ENCODE data around the gene PSME1.

The PSME1 gene

GRCh38 chr14:24123424-24124417, 12.3 kb upstream of the PSME1 start:
- no CpG with 5 or more reads among the region's 9 CpGs for WGBS (ENCODE audit: extremely low coverage, insufficient coverage, insufficient read length)
- Histone ChIP-seq H2BK5ac (ENCODE audit: low read depth, low read length, poor library complexity) (no peak overlapping the region), H3K9ac (ENCODE audit: low read length) (no peak overlapping the region), H2BK120ac (ENCODE audit: insufficient read depth, low read length, poor library complexity) (no peak overlapping the region), H3K4ac (ENCODE audit: low read depth, low read length) (no peak overlapping the region), H3K9me3 (ENCODE audit: insufficient read depth, low read depth, low read length) (peaks cover 2% of the 10 kb centered on the region), H2BK12ac (ENCODE audit: low read length) (no peak overlapping the region), H3K4me1 (ENCODE audit: control insufficient read depth in 1 of 2, insufficient read depth in 2 of 2, low read length in 2 of 2) (no peaks in the 10 kb centered on the region), H3K27me3 (ENCODE audit: insufficient read depth, low read length) (no peaks in the 10 kb centered on the region), H3K79me1 (ENCODE audit: low read length) (no peaks in the 10 kb centered on the region), H3K18ac (ENCODE audit: low read length) (no peak overlapping the region), H3K14ac (ENCODE audit: low read length) (no peak overlapping the region), H2AK5ac (ENCODE audit: low read length) (no peak overlapping the region), H4K12ac (ENCODE audit: low read depth, low read length) (no peak overlapping the region), H3K79me2 (ENCODE audit: control insufficient read depth, insufficient read depth, low read length, poor library complexity) (no peaks in the 10 kb centered on the region), H4K91ac (ENCODE audit: low read depth, low read length) (no peak overlapping the region), H3K4me2 (ENCODE audit: low read length) (no peak overlapping the region), H3K4me3 (ENCODE audit: low read depth, low read length) (no peak overlapping the region), H3K36me3 (ENCODE audit: control insufficient read depth in 1 of 2, insufficient read depth in 2 of 2, low read length in 2 of 2) (peaks cover 29 to 43% of the 10 kb centered on the region in 2 experiments), H3K23ac (ENCODE audit: low read length) (no peak overlapping the region), H3K27ac (ENCODE audit: low read depth, low read length) (no peak overlapping the region), H4K8ac (ENCODE audit: low read depth, low read length) (no peak overlapping the region), H2AFZ (ENCODE audit: insufficient read depth, low read length, poor library complexity) (no peak overlapping the region)
- no peak for DNase-seq

- H3K79me1 ChIP-seq (ENCODE audit: low read length): no peaks in the 10 kb centered on the region
- no peaks in the 10 kb centered on the region for H3K4me1 ChIP-seq (ENCODE audit: control insufficient read depth in 1 of 2, insufficient read depth in 2 of 2, low read length in 2 of 2)
Observed at GRCh38 chr14:24126939-24127338, 9.1 kb upstream of the PSME1 start.

GRCh38 chr14:24127673-24128072, 8.3 kb upstream of the PSME1 start:
- no peak overlapping the region for H2AFZ ChIP-seq (ENCODE audit: insufficient read depth, low read length, poor library complexity)
- H3K4me1 ChIP-seq (ENCODE audit: control insufficient read depth in 1 of 2, insufficient read depth in 2 of 2, low read length in 2 of 2): no peaks in the 10 kb centered on the region
- H3K4me2 ChIP-seq (ENCODE audit: low read length): no peak overlapping the region
- H3K27ac ChIP-seq (ENCODE audit: low read depth, low read length): no peak overlapping the region
- H3K79me2 ChIP-seq (ENCODE audit: control insufficient read depth, insufficient read depth, low read length, poor library complexity): no peaks in the 10 kb centered on the region
- H2AK5ac ChIP-seq (ENCODE audit: low read length): no peak overlapping the region
- H4K8ac ChIP-seq (ENCODE audit: low read depth, low read length): no peak overlapping the region
- H4K12ac ChIP-seq (ENCODE audit: low read depth, low read length): no peak overlapping the region
- no peak overlapping the region for H3K4me3 ChIP-seq (ENCODE audit: low read depth, low read length)
- DNase-seq: no peak
- H4K91ac ChIP-seq (ENCODE audit: low read depth, low read length): no peak overlapping the region
- peaks cover 7 to 11% of the 10 kb centered on the region in 2 experiments for H3K36me3 ChIP-seq (ENCODE audit: control insufficient read depth in 1 of 2, insufficient read depth in 2 of 2, low read length in 2 of 2)
- H3K14ac ChIP-seq (ENCODE audit: low read length): no peak overlapping the region
- no peak overlapping the region for H2BK120ac ChIP-seq (ENCODE audit: insufficient read depth, low read length, poor library complexity)
- H2BK5ac ChIP-seq (ENCODE audit: low read depth, low read length, poor library complexity): no peak overlapping the region
- no peak overlapping the region for H3K23ac ChIP-seq (ENCODE audit: low read length)
- no CpG with 5 or more reads among the region's 2 CpGs for WGBS (ENCODE audit: extremely low coverage, insufficient coverage, insufficient read length)
- H3K4ac ChIP-seq (ENCODE audit: low read depth, low read length): no peak overlapping the region
- H3K9ac ChIP-seq (ENCODE audit: low read length): no peak overlapping the region
- H2BK12ac ChIP-seq (ENCODE audit: low read length): no peak overlapping the region
- no peaks in the 10 kb centered on the region for H3K79me1 ChIP-seq (ENCODE audit: low read length)
- no peaks in the 10 kb centered on the region for H3K27me3 ChIP-seq (ENCODE audit: insufficient read depth, low read length)
- H3K18ac ChIP-seq (ENCODE audit: low read length): no peak overlapping the region
- H3K9me3 ChIP-seq (ENCODE audit: insufficient read depth, low read depth, low read length): no peaks in the 10 kb centered on the region

More at GRCh38 chr14:24126939-24127338, 9.1 kb upstream of the PSME1 start:
- H3K4me2 ChIP-seq (ENCODE audit: low read length): no peak overlapping the region
- no peak overlapping the region for H2AK5ac ChIP-seq (ENCODE audit: low read length)
- H3K9ac ChIP-seq (ENCODE audit: low read length): no peak overlapping the region
- no peak overlapping the region for H2BK5ac ChIP-seq (ENCODE audit: low read depth, low read length, poor library complexity)
- H3K14ac ChIP-seq (ENCODE audit: low read length): no peak overlapping the region
- H3K18ac ChIP-seq (ENCODE audit: low read length): no peak overlapping the region
- peaks cover 7 to 17% of the 10 kb centered on the region in 2 experiments for H3K36me3 ChIP-seq (ENCODE audit: control insufficient read depth in 1 of 2, insufficient read depth in 2 of 2, low read length in 2 of 2)
- no peak overlapping the region for H3K4me3 ChIP-seq (ENCODE audit: low read depth, low read length)
- H2AFZ ChIP-seq (ENCODE audit: insufficient read depth, low read length, poor library complexity): no peak overlapping the region
- H2BK120ac ChIP-seq (ENCODE audit: insufficient read depth, low read length, poor library complexity): no peak overlapping the region
- no peak overlapping the region for H4K91ac ChIP-seq (ENCODE audit: low read depth, low read length)
- H3K9me3 ChIP-seq (ENCODE audit: insufficient read depth, low read depth, low read length): no peaks in the 10 kb centered on the region
- H3K79me2 ChIP-seq (ENCODE audit: control insufficient read depth, insufficient read depth, low read length, poor library complexity): no peaks in the 10 kb centered on the region
- no peak overlapping the region for H3K27ac ChIP-seq (ENCODE audit: low read depth, low read length)
- H4K12ac ChIP-seq (ENCODE audit: low read depth, low read length): no peak overlapping the region
- no peak overlapping the region for H3K23ac ChIP-seq (ENCODE audit: low read length)
- H2BK12ac ChIP-seq (ENCODE audit: low read length): no peak overlapping the region
- no peak for DNase-seq
- no peak overlapping the region for H4K8ac ChIP-seq (ENCODE audit: low read depth, low read length)
- no peaks in the 10 kb centered on the region for H3K27me3 ChIP-seq (ENCODE audit: insufficient read depth, low read length)
- no peak overlapping the region for H3K4ac ChIP-seq (ENCODE audit: low read depth, low read length)

GRCh38 chr14:24129410-24129998, 6.5 kb upstream of the PSME1 start:
- H3K9me3 ChIP-seq (ENCODE audit: insufficient read depth, low read depth, low read length): no peaks in the 10 kb centered on the region
- no peak overlapping the region for H3K4me3 ChIP-seq (ENCODE audit: low read depth, low read length)
- no CpG with 5 or more reads among the region's 8 CpGs for whole genome bisulfite sequencing (ENCODE audit: extremely low coverage, insufficient coverage, insufficient read length)
- H3K4me2 ChIP-seq (ENCODE audit: low read length): no peak overlapping the region
- H4K91ac ChIP-seq (ENCODE audit: low read depth, low read length): no peak overlapping the region
- no peak overlapping the region for H4K12ac ChIP-seq (ENCODE audit: low read depth, low read length)
- H2AFZ ChIP-seq (ENCODE audit: insufficient read depth, low read length, poor library complexity): no peak overlapping the region
- no peak overlapping the region for H3K9ac ChIP-seq (ENCODE audit: low read length)
- no peak for DNase-seq
- H2BK120ac ChIP-seq (ENCODE audit: insufficient read depth, low read length, poor library complexity): no peak overlapping the region
- H3K14ac ChIP-seq (ENCODE audit: low read length): no peak overlapping the region
- H3K79me1 ChIP-seq (ENCODE audit: low read length): no peaks in the 10 kb centered on the region
- H3K4me1 ChIP-seq (ENCODE audit: control insufficient read depth in 1 of 2, insufficient read depth in 2 of 2, low read length in 2 of 2): no peaks in the 10 kb centered on the region
- H2BK12ac ChIP-seq (ENCODE audit: low read length): no peak overlapping the region
- H2BK5ac ChIP-seq (ENCODE audit: low read depth, low read length, poor library complexity): no peak overlapping the region
- no peak overlapping the region for H4K8ac ChIP-seq (ENCODE audit: low read depth, low read length)
- no peak overlapping the region for H3K23ac ChIP-seq (ENCODE audit: low read length)
- no peaks in the 10 kb centered on the region for H3K79me2 ChIP-seq (ENCODE audit: control insufficient read depth, insufficient read depth, low read length, poor library complexity)
- no peak overlapping the region for H3K18ac ChIP-seq (ENCODE audit: low read length)
- no peaks in the 10 kb centered on the region for H3K27me3 ChIP-seq (ENCODE audit: insufficient read depth, low read length)
- no peak overlapping the region for H2AK5ac ChIP-seq (ENCODE audit: low read length)
- no peak overlapping the region for H3K4ac ChIP-seq (ENCODE audit: low read depth, low read length)
- H3K27ac ChIP-seq (ENCODE audit: low read depth, low read length): no peak overlapping the region
- no peaks in the 10 kb centered on the region for H3K36me3 ChIP-seq (ENCODE audit: control insufficient read depth in 1 of 2, insufficient read depth in 2 of 2, low read length in 2 of 2)
